H1 (cell line): ENCODE results near the gene C16orf46. TPM values are rescaled to one million over a fixed set of nuclear protein-coding genes. Genes with fewer than 3 reads are reported as not detected.

Source experiments
- CTCF ChIA-PET: fragments of 300-600 bp; sonication (Branson Sonifier 250); formaldehyde crosslinking; loops from one replicate; lab custom pipeline; 2021; ENCODE audit not compliant: partially characterized antibody; lab: Charles Lee
- POLR2A ChIA-PET: fragments of 300-600 bp; sonication (Branson Sonifier 250); formaldehyde crosslinking; loops from one replicate; lab custom pipeline; 2021; ENCODE audit warnings: inconsistent platforms; ENCODE audit not compliant: partially characterized antibody; lab: Charles Lee
- DNase-seq, 2 experiments: peaks; one replicate each; pipeline versions ENCODE4 v3.0.0 to v3.0.0-alpha.2; 2010 to 2022; ENCODE audit warnings: low spot score in 2 of 2, low read depth in 1 of 2, mixed read lengths in 1 of 2
- FAIRE-seq: peaks from 2 replicates; lab custom pipeline; 2011; peaks lifted over from hg19 to GRCh38; lab: Jason Lieb, UNC
- H2AFZ ChIP-seq: 2 replicates; pipeline ENCODE4 v1.8.1; 2012; ENCODE audit warnings: low read length, inconsistent platforms
- H2AK5ac ChIP-seq: 2 replicates; pipeline ENCODE4 v1.6.1; 2013; ENCODE audit warnings: low read depth, low read length
- H2BK120ac ChIP-seq: replicated peaks from 2 replicates; pipeline ENCODE3; 2013; ENCODE audit warnings: low read depth, low read length, inconsistent platforms
- H2BK12ac ChIP-seq: 2 replicates; pipeline ENCODE4 v1.6.1; 2013; ENCODE audit warnings: low read depth, low read length
- H2BK15ac ChIP-seq: 2 replicates; pipeline ENCODE4 v1.6.1; 2013; ENCODE audit warnings: low read length
- H2BK20ac ChIP-seq: 2 replicates; pipeline ENCODE4 v1.6.1; 2013; ENCODE audit warnings: low read length
- H2BK5ac ChIP-seq: 2 replicates; pipeline ENCODE4 v1.6.1; 2013; ENCODE audit warnings: low read depth, low read length
- H3K14ac ChIP-seq: 2 replicates; pipeline ENCODE4 v1.6.1; 2013; ENCODE audit warnings: inconsistent platforms; ENCODE audit not compliant: insufficient read length
- H3K18ac ChIP-seq: 2 replicates; pipeline ENCODE4 v1.6.1; 2013; ENCODE audit warnings: low read length; ENCODE audit errors: extremely low read depth
- H3K23ac ChIP-seq: 2 replicates; pipeline ENCODE4 v1.6.1; 2013; ENCODE audit warnings: inconsistent platforms; ENCODE audit not compliant: insufficient read length
- H3K23me2 ChIP-seq: 2 replicates; pipeline ENCODE4 v1.6.1; 2013; ENCODE audit warnings: low read depth, low read length
- H3K27ac ChIP-seq: 2 replicates; pipeline ENCODE4 v1.6.1; 2011; ENCODE audit warnings: low read depth, low read length, inconsistent platforms
- H3K27me3 ChIP-seq, 4 experiments: replicated peaks in 1 of 4; 1 replicate in 1 of 4; 2 replicates in 3 of 4; pipeline versions ENCODE4 v1.6.1 to v1.8.1; 2011 to 2013; ENCODE audit warnings: low read length in 3 of 4, mild to moderate bottlenecking in 3 of 4, inconsistent platforms in 2 of 4, mixed read lengths in 2 of 4, moderate library complexity in 1 of 4; ENCODE audit not compliant: control insufficient read depth in 3 of 4, insufficient read depth in 3 of 4; ENCODE audit errors: extremely low read depth in 1 of 4
- H3K36me3 ChIP-seq, 4 experiments: 2 replicates each; pipeline versions ENCODE4 v1.6.1 to v1.8.1; 2011 to 2013; ENCODE audit warnings: mild to moderate bottlenecking in 4 of 4, low read length in 3 of 4, moderate library complexity in 2 of 4, control low read depth in 1 of 4, inconsistent platforms in 1 of 4; ENCODE audit not compliant: insufficient read depth in 4 of 4, control insufficient read depth in 2 of 4
- H3K4ac ChIP-seq: replicated peaks from 2 replicates; pipeline ENCODE3; 2013; ENCODE audit warnings: low read length, low read depth, mixed read lengths, inconsistent platforms; ENCODE audit not compliant: insufficient read length
- H3K4me1 ChIP-seq, 4 experiments: replicated peaks in 1 of 4; 1 replicate in 1 of 4; 2 replicates in 3 of 4; pipeline versions ENCODE4 v1.6.1 to v1.8.1; 2011 to 2013; ENCODE audit warnings: low read length in 3 of 4, inconsistent platforms in 2 of 4, mixed read lengths in 1 of 4; ENCODE audit not compliant: insufficient read depth in 4 of 4, control insufficient read depth in 3 of 4
- H3K4me2 ChIP-seq, 2 experiments: 2 replicates each; pipeline versions ENCODE4 v1.6.1 to v1.8.1; 2011 to 2013; ENCODE audit warnings: low read depth in 2 of 2, low read length in 2 of 2, control low read depth in 1 of 2, inconsistent platforms in 1 of 2, mild to moderate bottlenecking in 1 of 2; ENCODE audit not compliant: insufficient read depth in 1 of 2
- H3K4me3 ChIP-seq, 4 experiments: fragments of 200-600, 300-600 bp in 1 of 4; sonication (generic), shearing (Covaris generic), sonication (Bioruptor Twin) in 1 of 4; 2 replicates each; pipeline versions ENCODE4 v1.5.1 to v1.8.1; 2011 to 2016; ENCODE audit warnings: low read length in 4 of 4, low read depth in 3 of 4, control low read depth in 2 of 4, inconsistent platforms in 2 of 4, mild to moderate bottlenecking in 2 of 4, mixed read lengths in 1 of 4, moderate library complexity in 1 of 4; ENCODE audit not compliant: insufficient read depth in 2 of 4; ENCODE audit errors: extremely low read depth in 1 of 4
- H3K56ac ChIP-seq: replicated peaks from 2 replicates; pipeline ENCODE3; 2013; ENCODE audit warnings: low read depth, mild to moderate bottlenecking, mixed read lengths, low read length, inconsistent platforms; ENCODE audit not compliant: insufficient read length
- H3K79me1 ChIP-seq: 2 replicates; pipeline ENCODE4 v1.6.1; 2013; ENCODE audit warnings: low read depth, low read length, control low read depth
- H3K79me2 ChIP-seq, 2 experiments: 2 replicates each; pipeline versions ENCODE4 v1.6.1 to v1.8.1; 2012 to 2013; ENCODE audit warnings: low read length in 2 of 2, mild to moderate bottlenecking in 2 of 2, inconsistent platforms in 1 of 2; ENCODE audit not compliant: insufficient read depth in 2 of 2, control insufficient read depth in 1 of 2
- H3K9ac ChIP-seq, 4 experiments: replicated peaks in 1 of 4; 1 replicate in 1 of 4; 2 replicates in 3 of 4; pipeline versions ENCODE4 v1.6.1 to v1.8.1; 2011 to 2013; ENCODE audit warnings: low read depth in 3 of 4, low read length in 3 of 4, control low read depth in 2 of 4, mild to moderate bottlenecking in 2 of 4, moderate library complexity in 2 of 4, inconsistent platforms in 1 of 4; ENCODE audit errors: extremely low read depth in 1 of 4
- H3K9me3 ChIP-seq, 2 experiments: 2 replicates each; pipeline versions ENCODE4 v1.6.1 to v1.8.1; 2012 to 2013; ENCODE audit warnings: mild to moderate bottlenecking in 2 of 2, moderate library complexity in 2 of 2, control low read depth in 1 of 2, inconsistent platforms in 1 of 2, low read depth in 1 of 2, low read length in 1 of 2, mixed read lengths in 1 of 2; ENCODE audit not compliant: insufficient read depth in 2 of 2
- H4K20me1 ChIP-seq, 2 experiments: replicated peaks in 1 of 2; 2 replicates each; pipeline versions ENCODE3 to v1.8.1; 2011 to 2013; ENCODE audit warnings: inconsistent platforms in 2 of 2, low read length in 2 of 2, mild to moderate bottlenecking in 1 of 2; ENCODE audit not compliant: insufficient read depth in 2 of 2, control insufficient read depth in 1 of 2
- H4K5ac ChIP-seq: 2 replicates; pipeline ENCODE4 v1.6.1; 2013; ENCODE audit warnings: low read length, low read depth, mixed read lengths, inconsistent platforms; ENCODE audit not compliant: insufficient read length
- H4K8ac ChIP-seq: 2 replicates; pipeline ENCODE4 v1.8.0; 2013; ENCODE audit warnings: mild to moderate bottlenecking, moderate library complexity, low read length, inconsistent platforms; ENCODE audit not compliant: insufficient read depth; ENCODE audit errors: extremely low read depth
- H4K91ac ChIP-seq: replicated peaks from 2 replicates; pipeline ENCODE3; 2013; ENCODE audit warnings: low read length, mixed read lengths, inconsistent platforms; ENCODE audit not compliant: insufficient read length
- BRCA1 ChIP-seq: IDR thresholded peaks from 2 replicates; pipeline ENCODE4 v1.6.1; 2012; ENCODE audit warnings: low read depth, low read length, improper control_type of control experiment
- CTBP2 ChIP-seq: IDR thresholded peaks from 2 replicates; pipeline ENCODE4 v1.7.0; 2011; ENCODE audit warnings: borderline replicate concordance, mild to moderate bottlenecking, moderate library complexity, mixed read lengths, low read length; ENCODE audit not compliant: insufficient read depth, insufficient read length
- KDM4A ChIP-seq: IDR thresholded peaks from one replicate; pipeline ENCODE4 v1.7.1; 2012; ENCODE audit warnings: low read depth, mild to moderate bottlenecking, moderate library complexity, low read length, inconsistent platforms; ENCODE audit not compliant: severe bottlenecking
- MAFK ChIP-seq: IDR thresholded peaks from 2 replicates; pipeline ENCODE4 v1.6.1; 2012; ENCODE audit warnings: low read depth, mild to moderate bottlenecking, improper control_type of control experiment, low read length
- NANOG ChIP-seq: IDR thresholded peaks from 2 replicates; pipeline ENCODE4 v1.6.1; 2011; ENCODE audit warnings: low read length, low read depth, mild to moderate bottlenecking, inconsistent platforms; ENCODE audit not compliant: insufficient read depth, poor library complexity, severe bottlenecking
- POLR2A ChIP-seq, 2 experiments: IDR thresholded peaks; 1 replicate in 1 of 2; 2 replicates in 1 of 2; pipeline ENCODE4 v1.6.1; 2011; ENCODE audit warnings: low read depth in 2 of 2, low read length in 2 of 2, mild to moderate bottlenecking in 2 of 2; ENCODE audit errors: control extremely low read depth in 1 of 2
- RNF2 ChIP-seq: fragments of 200-900, 300-1000 bp; sonication (generic); IDR thresholded peaks from 2 replicates; pipeline ENCODE4 v1.7.1; 2016; ENCODE audit warnings: borderline replicate concordance, low read depth, mild to moderate bottlenecking, antibody characterized with exemption, low read length; ENCODE audit not compliant: poor library complexity, severe bottlenecking; ENCODE audit errors: missing control alignments
- SP4 ChIP-seq: IDR thresholded peaks from 2 replicates; pipeline ENCODE4 v1.6.1; 2012; ENCODE audit warnings: low read length, inconsistent platforms
- TCF12 ChIP-seq: IDR thresholded peaks from 2 replicates; pipeline ENCODE4 v1.6.1; 2011; ENCODE audit warnings: low read depth, mild to moderate bottlenecking, low read length
- TEAD4 ChIP-seq: IDR thresholded peaks from 2 replicates; pipeline ENCODE4 v1.6.1; 2012; ENCODE audit warnings: low read depth, low read length, inconsistent platforms, mixed read lengths
- WGBS, 2 experiments: shearing (Covaris generic) in 1 of 2; methylation state at CpG; one replicate each; pipeline versions ENCODE4 v1.1.6 to v1.1.7; 2013 to 2015; ENCODE audit warnings: low lambda C conversion rate in 2 of 2, mixed read lengths in 2 of 2, inconsistent platforms in 1 of 2, low coverage in 1 of 2, missing lambda C conversion rate in 1 of 2; ENCODE audit not compliant: insufficient replicate concordance in 2 of 2, insufficient coverage in 1 of 2, insufficient read length in 1 of 2; ENCODE audit errors: extremely low coverage in 1 of 2, missing lambda C conversion rate in 1 of 2; 5-methylcytosine and 5-hydroxymethylcytosine counted together
- polyA plus RNA-seq, 7 experiments: library from polyadenylated mRNA; depleted of rRNA in 3 of 7; stranded (reverse) in 5 of 7; unstranded in 2 of 7; fragments of >200 nt in 5 of 7; fragments of 200-250 nt in 2 of 7; gene quantifications; 1 replicate in 5 of 7; 2 replicates in 1 of 7; 4 replicates in 1 of 7; pipeline versions ENCODE4 v1.2.1 to v1.2.3, GENCODE V29; 2011 to 2013; ENCODE audit warnings: missing spikeins in 2 of 7, mixed read lengths in 2 of 7
- total RNA-seq: library from RNA; stranded (reverse); fragmentation: NEBNext Ultra II Directional; extraction: Animal tissue kit (Norgen Biotek cat#: 25700); gene quantifications from 2 replicates; pipeline ENCODE4 v1.2.1, GENCODE V29; 2021
- TF ChIP-seq, protein P1 (sequence below): IDR thresholded peaks from 2 replicates; pipeline ENCODE4 v1.6.1; 2011; ENCODE audit warnings: low read depth, mild to moderate bottlenecking, low read length; ENCODE audit not compliant: insufficient read depth
- TF ChIP-seq, protein P2 (sequence below): IDR thresholded peaks from 2 replicates; pipeline ENCODE4 v1.6.1; 2011; ENCODE audit warnings: low read length, improper control_type of control experiment

Gene C16orf46
- total and polyA plus RNA-seq, 2 of the 8 experiments (the other 6 are each of a cell fraction or from before 2014, with no cell fraction given) = 0.48 to 0.60 TPM

DNA sequence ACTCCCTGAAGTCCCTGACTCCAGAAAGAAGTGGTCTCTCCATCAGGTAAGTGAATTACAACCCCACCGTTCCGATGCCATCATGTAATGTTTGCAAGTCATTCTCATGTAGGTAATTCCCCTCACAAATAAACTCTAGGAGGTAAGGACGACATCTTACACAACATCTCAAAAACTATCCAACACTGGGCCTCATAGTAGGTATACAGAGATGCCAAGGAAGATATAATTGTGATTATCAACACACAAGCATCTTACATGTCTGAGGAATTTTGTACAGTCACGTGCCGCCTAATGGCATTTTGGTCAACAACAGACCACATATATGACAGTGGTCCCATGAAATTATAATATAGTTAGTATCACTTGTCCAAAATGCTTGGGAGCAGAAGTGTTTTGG, 11.8 kb upstream of the C16orf46 start:
- ChIA-PET CTCF (interaction anchor here (0.7 to 1.2 kb wide), 3 partner anchors 13 to 46 kb away, joined by 3 to 4 read pairs (median 3); no protein-coding TSS in a partner anchor), POLR2A (interaction anchor here (1.4 kb wide), 1 partner anchor 12 kb away, joined by 6 read pairs; the partner anchor contains the start of gene C16orf46)
- Histone ChIP-seq H2BK120ac (no peak overlapping the region), H2BK12ac (no peak overlapping the region), H2AK5ac (no peak overlapping the region), H3K4me2 (no peak overlapping the region), H3K36me3 (peaks cover 0 to 25% (median 6%) of the 10 kb centered on the region in 4 experiments; a peak in 6 of 8 replicates), H3K4me1 (no peaks in the 10 kb centered on the region), H3K56ac (no peak overlapping the region), H2BK20ac (no peak overlapping the region), H2BK15ac (no peak overlapping the region), H4K5ac (no peak overlapping the region), H2BK5ac (no peak overlapping the region), H4K8ac (no peak overlapping the region), H2AFZ (no peak overlapping the region), H3K4ac (no peak overlapping the region), H3K14ac (no peak overlapping the region), H3K79me1 (peaks cover 4% of the 10 kb centered on the region; the same call in 1 of the 2 replicates), H3K4me3 (no peak overlapping the region), H3K79me2 (peaks cover 5 to 55% of the 10 kb centered on the region in 2 experiments), H4K20me1 (peaks cover 0 to 2% of the 10 kb centered on the region in 2 experiments), H3K18ac (no peak overlapping the region), H4K91ac (no peak overlapping the region), H3K9me3 (no peaks in the 10 kb centered on the region), H3K27ac (no peak overlapping the region), H3K23ac (no peak overlapping the region), H3K27me3 (no peaks in the 10 kb centered on the region), H3K23me2 (no peaks in the 10 kb centered on the region), H3K9ac (no peak overlapping the region)
- FAIRE-seq (no peak), DNase-seq (no peak)
- 91% methylated on average over 5 of the region's 5 CpGs; no CpG with 5 or more reads in 1 of the 2 experiments for WGBS, 2 experiments
- TF ChIP-seq TEAD4 (no peak), KDM4A (no peak), RNF2 (no peak), CTBP2 (no peak), MAFK (no peak), SP4 (no peak), BRCA1 (no peak), POLR2A (IDR thresholded peaks at IDR 0.05; ENCODE audit: control extremely low read depth in 1 of 2, low read depth in 2 of 2, low read length in 2 of 2) (no peak), NANOG (no peak), TCF12 (no peak)
- TF ChIP-seq, protein P1, sequence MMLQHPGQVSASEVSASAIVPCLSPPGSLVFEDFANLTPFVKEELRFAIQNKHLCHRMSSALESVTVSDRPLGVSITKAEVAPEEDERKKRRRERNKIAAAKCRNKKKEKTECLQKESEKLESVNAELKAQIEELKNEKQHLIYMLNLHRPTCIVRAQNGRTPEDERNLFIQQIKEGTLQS = no peak
- TF ChIP-seq, protein P2, sequence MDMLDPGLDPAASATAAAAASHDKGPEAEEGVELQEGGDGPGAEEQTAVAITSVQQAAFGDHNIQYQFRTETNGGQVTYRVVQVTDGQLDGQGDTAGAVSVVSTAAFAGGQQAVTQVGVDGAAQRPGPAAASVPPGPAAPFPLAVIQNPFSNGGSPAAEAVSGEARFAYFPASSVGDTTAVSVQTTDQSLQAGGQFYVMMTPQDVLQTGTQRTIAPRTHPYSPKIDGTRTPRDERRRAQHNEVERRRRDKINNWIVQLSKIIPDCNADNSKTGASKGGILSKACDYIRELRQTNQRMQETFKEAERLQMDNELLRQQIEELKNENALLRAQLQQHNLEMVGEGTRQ = no peak
